GM23338 (cell line): ENCODE results near the gene LRRC27. TPM values are rescaled to one million over a fixed set of nuclear protein-coding genes. Genes with fewer than 3 reads are reported as not detected.

Experiments used
- ATAC-seq: fragments of 200-7000 bp; cut with Tn5 transposase; 3 replicates; pipeline ENCODE4 v1.9.1; 2020
- DNase-seq: peaks from one replicate; pipeline ENCODE4 v3.0.0-alpha.2; 2015; ENCODE audit warnings: low spot score
- H2AFZ ChIP-seq: fragments of 200-600 bp; sonication (generic); 2 replicates; pipeline ENCODE4 v1.8.0; 2016; ENCODE audit warnings: antibody characterized with exemption, mild to moderate bottlenecking, moderate library complexity
- H3F3A ChIP-seq: fragments of 200-600 bp; sonication (generic); replicated peaks from 2 replicates; pipeline ENCODE4 v1.8.0; 2017; ENCODE audit warnings: antibody characterized with exemption, mixed run types, low read depth
- H3K27ac ChIP-seq: fragments of 200-600 bp; sonication (generic); 2 replicates; pipeline ENCODE4 v1.6.1; 2016; ENCODE audit warnings: low read depth
- H3K27me3 ChIP-seq: fragments of 200-600 bp; sonication (generic); 2 replicates; pipeline ENCODE4 v1.8.0; 2016; ENCODE audit warnings: mild to moderate bottlenecking, mixed run types, moderate library complexity; ENCODE audit not compliant: insufficient read depth
- H3K36me3 ChIP-seq: fragments of 200-600 bp; sonication (generic); 2 replicates; pipeline ENCODE4 v1.8.0; 2016; ENCODE audit warnings: mild to moderate bottlenecking; ENCODE audit not compliant: insufficient read depth
- H3K4me1 ChIP-seq: fragments of 200-600 bp; sonication (generic); 2 replicates; pipeline ENCODE4 v1.8.0; 2016; ENCODE audit warnings: mild to moderate bottlenecking, moderate library complexity; ENCODE audit not compliant: insufficient read depth
- H3K4me2 ChIP-seq: fragments of 200-600 bp; sonication (generic); 2 replicates; pipeline ENCODE4 v1.7.1; 2017; ENCODE audit warnings: mixed run types
- H3K4me3 ChIP-seq: fragments of 200-600 bp; sonication (generic); 2 replicates; pipeline ENCODE4 v1.6.1; 2016; ENCODE audit warnings: mixed run types
- H3K79me2 ChIP-seq: fragments of 200-600 bp; sonication (generic); replicated peaks from 2 replicates; pipeline ENCODE4 v1.8.0; 2017; ENCODE audit warnings: mild to moderate bottlenecking; ENCODE audit not compliant: insufficient read depth
- H3K9me2 ChIP-seq: fragments of 200-600 bp; sonication (generic); 2 replicates; pipeline ENCODE4 v1.8.0; 2017; ENCODE audit not compliant: insufficient read depth
- H4K20me1 ChIP-seq: fragments of 200-600 bp; sonication (generic); replicated peaks from 2 replicates; pipeline ENCODE4 v1.8.0; 2017; ENCODE audit warnings: mild to moderate bottlenecking; ENCODE audit not compliant: insufficient read depth
- H3K27ac Mint-ChIP-seq: 2 replicates; pipeline ENCODE4 v1.8.0; 2020; ENCODE audit warnings: inconsistent platforms, mild to moderate bottlenecking, moderate library complexity, mixed read lengths
- H3K27me3 Mint-ChIP-seq: 3 replicates; pipeline ENCODE4 v1.8.0; 2022; ENCODE audit warnings: low read depth, mild to moderate bottlenecking, moderate library complexity, mixed read lengths, inconsistent platforms; ENCODE audit not compliant: insufficient read depth, poor library complexity
- H3K36me3 Mint-ChIP-seq: 3 replicates; pipeline ENCODE4 v1.8.0; 2021; ENCODE audit warnings: low read depth, mild to moderate bottlenecking, inconsistent platforms, moderate library complexity, mixed read lengths
- H3K4me1 Mint-ChIP-seq: 3 replicates; pipeline ENCODE4 v1.8.0; 2020; ENCODE audit warnings: mild to moderate bottlenecking, inconsistent platforms, mixed read lengths
- H3K4me3 Mint-ChIP-seq: 3 replicates; pipeline ENCODE4 v1.8.0; 2021; ENCODE audit warnings: moderate library complexity, mild to moderate bottlenecking, inconsistent platforms, mixed read lengths
- H3K9me3 Mint-ChIP-seq: 3 replicates; pipeline ENCODE4 v1.8.0; 2020; ENCODE audit warnings: moderate library complexity, mild to moderate bottlenecking, inconsistent platforms, mixed read lengths
- CREB1 ChIP-seq: fragments of 250-450 bp; sonication (Bioruptor Pico); IDR thresholded peaks from 2 replicates; pipeline ENCODE4 v1.5.0; 2020; ENCODE audit warnings: low read depth, mild to moderate bottlenecking, moderate library complexity
- CTCF ChIP-seq, 2 experiments: fragments of 200-600 bp in 1 of 2; sonication (generic) in 1 of 2; conservative IDR thresholded peaks; 2 replicates each; pipeline versions ENCODE4 v1.5.1 to v1.6.1; 2016 to 2017; ENCODE audit warnings: antibody characterized with exemption in 2 of 2, low read depth in 2 of 2, mild to moderate bottlenecking in 2 of 2, moderate library complexity in 1 of 2
- ETS1 ChIP-seq: IDR thresholded peaks from 2 replicates; pipeline ENCODE4 v1.6.1; 2016; ENCODE audit warnings: antibody characterized with exemption
- EZH2 ChIP-seq: fragments of 200-600 bp; sonication (generic); IDR thresholded peaks from one replicate; pipeline ENCODE4 v1.8.0; 2017; ENCODE audit warnings: antibody characterized with exemption, mild to moderate bottlenecking, low read depth; ENCODE audit not compliant: unreplicated experiment
- EZH2phosphoT487 ChIP-seq: fragments of 200-600 bp; sonication (generic); IDR thresholded peaks from one replicate; pipeline ENCODE4 v1.8.1; 2018; ENCODE audit warnings: antibody characterized with exemption; ENCODE audit not compliant: unreplicated experiment
- JUNB ChIP-seq: IDR thresholded peaks from one replicate; pipeline ENCODE4 v1.6.1; 2016; ENCODE audit warnings: antibody characterized with exemption; ENCODE audit not compliant: unreplicated experiment
- NANOG ChIP-seq: IDR thresholded peaks from 2 replicates; pipeline ENCODE4 v1.6.1; 2016; ENCODE audit warnings: antibody characterized with exemption, borderline replicate concordance
- POLR2AphosphoS5 ChIP-seq: IDR thresholded peaks from 2 replicates; pipeline ENCODE4 v1.6.1; 2016; ENCODE audit warnings: antibody characterized with exemption, low read depth
- REST ChIP-seq: IDR thresholded peaks from one replicate; pipeline ENCODE4 v1.6.1; 2018; ENCODE audit warnings: antibody characterized with exemption; ENCODE audit not compliant: unreplicated experiment
- ZNF114 ChIP-seq: fragments of 250-450 bp; sonication (Bioruptor Pico); IDR thresholded peaks from 2 replicates; pipeline ENCODE4 v1.5.0; 2020; ENCODE audit warnings: mild to moderate bottlenecking, moderate library complexity
- polyA plus RNA-seq: library from polyadenylated mRNA; unstranded; fragments of >200 nt; fragmentation: Nextera tagmentation; extraction: Ambion mirVana; gene quantifications from 2 replicates; pipeline ENCODE4 v1.2.1, GENCODE V29; 2016
- total RNA-seq: library from RNA; depleted of rRNA; stranded (reverse); fragments of >200 nt; shearing (Covaris generic); gene quantifications from 2 replicates; pipeline ENCODE4 v1.2.3, GENCODE V29; 2014

The LRRC27 gene
- total and polyA plus RNA-seq, 2 experiments from 2014 or later: 2.9 to 3.5 TPM

DNA sequence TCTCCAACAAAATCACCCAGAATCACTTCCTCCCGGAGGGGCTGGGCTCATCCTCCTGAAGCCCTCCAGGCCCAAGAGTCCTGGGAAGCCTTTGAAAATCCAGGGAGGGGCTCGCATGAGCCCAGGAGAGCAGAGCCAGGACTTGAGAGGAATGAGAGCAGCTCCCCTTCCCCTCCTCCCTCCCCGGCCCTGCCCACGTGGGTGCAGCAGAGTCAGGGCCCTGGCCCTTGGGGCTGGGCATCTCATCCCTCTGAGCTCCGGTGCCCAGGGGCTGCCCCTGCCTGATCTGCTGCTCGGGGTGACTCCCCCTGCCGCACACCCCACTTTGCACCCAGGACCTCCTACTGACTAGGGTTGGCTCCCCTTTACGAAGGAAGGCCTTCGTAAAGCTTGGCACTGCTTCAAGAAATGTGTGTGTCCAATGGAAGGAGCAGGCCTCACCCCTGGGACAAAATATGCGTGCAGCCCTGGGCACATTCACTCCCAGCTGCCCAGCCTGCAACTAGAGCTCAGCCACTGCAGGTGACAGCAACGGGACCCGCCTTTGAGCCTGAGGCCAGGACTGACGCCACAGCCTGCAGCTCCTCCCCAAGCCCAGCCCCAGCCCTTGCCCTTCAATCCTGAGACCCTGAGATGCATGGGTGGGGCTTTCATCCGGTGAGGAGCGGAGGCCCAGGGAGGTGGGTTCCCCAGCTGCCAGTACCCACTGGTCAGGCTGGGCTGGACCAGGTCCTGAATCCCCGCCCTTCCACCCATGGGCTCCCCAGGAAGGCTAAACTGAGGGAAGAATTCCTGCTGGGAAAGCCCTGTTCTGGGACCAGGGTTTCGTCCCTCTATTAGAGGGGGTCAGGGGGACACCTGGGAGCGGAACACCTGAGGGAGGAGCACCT is 86.8 kb downstream of the LRRC27 start:
- Histone ChIP-seq H3K4me3 (0 out of 2 replicates have a peak overlapping the region, but pooled peaks have one; percentile 34), H3F3A (0 out of 2 replicates have a peak, but pooled peaks cover 8% of the 10 kb centered on the region), H3K4me1 (peaks cover 15% of the 10 kb centered on the region), H3K27me3 (no peaks in the 10 kb centered on the region), H3K79me2 (no peaks in the 10 kb centered on the region), H3K9me2 (no peaks in the 10 kb centered on the region), H2AFZ (no peak overlapping the region), H3K4me2 (peak overlapping the region; percentile 55), H3K27ac (peak overlapping the region; percentile 72; the same call in 1 of the 2 replicates), H4K20me1 (no peaks in the 10 kb centered on the region), H3K36me3 (no peaks in the 10 kb centered on the region)
- no peaks in the 10 kb centered on the region for H3K9me3 Mint-ChIP-seq
- H3K27me3 Mint-ChIP-seq: peaks cover 10% of the 10 kb centered on the region
- peaks cover 43% of the 10 kb centered on the region for H3K4me1 Mint-ChIP-seq
- no peaks in the 10 kb centered on the region; the same call in 2 of the 3 replicates for H3K36me3 Mint-ChIP-seq
- ATAC-seq (peak; percentile 76), DNase-seq (peak; percentile 86)
- TF ChIP-seq CTCF (conservative IDR thresholded peaks at IDR 0.05; ENCODE audit: low read depth in 2 of 2): no peak
- TF ChIP-seq POLR2AphosphoS5: peak; percentile 47; the same call in 1 of the 2 replicates
- H3K4me3 Mint-ChIP-seq: peak overlapping the region; percentile 34; the same call in 2 of the 3 replicates
- H3K27ac Mint-ChIP-seq: peak overlapping the region; percentile 87; the same call in 1 of the 2 replicates

- H3K9me2 ChIP-seq: no peaks in the 10 kb centered on the region
- no peak overlapping the region for H3K27ac ChIP-seq
- no peaks in the 10 kb centered on the region; the same call in 2 of the 3 replicates for H3K9me3 Mint-ChIP-seq
- H3F3A ChIP-seq: 0 out of 2 replicates have a peak, but pooled peaks cover 11% of the 10 kb centered on the region
- ATAC-seq: peak; percentile 23
- no peak overlapping the region for H3K4me3 ChIP-seq
- no peaks in the 10 kb centered on the region for H3K27me3 ChIP-seq
- no peak overlapping the region for H2AFZ ChIP-seq
- H3K4me2 ChIP-seq: no peak overlapping the region
- H3K36me3 ChIP-seq: no peaks in the 10 kb centered on the region
- H3K4me1 ChIP-seq: peaks cover 15% of the 10 kb centered on the region
- H3K27me3 Mint-ChIP-seq: peaks cover 8% of the 10 kb centered on the region
- no peak for DNase-seq
- H3K4me1 Mint-ChIP-seq: peaks cover 37% of the 10 kb centered on the region
- H3K36me3 Mint-ChIP-seq: no peaks in the 10 kb centered on the region; the same call in 2 of the 3 replicates
- H4K20me1 ChIP-seq: no peaks in the 10 kb centered on the region
- H3K27ac Mint-ChIP-seq: no peak overlapping the region; the same call in 1 of the 2 replicates
- H3K79me2 ChIP-seq: no peaks in the 10 kb centered on the region
- no peak overlapping the region; the same call in 2 of the 3 replicates for H3K4me3 Mint-ChIP-seq
- TF ChIP-seq EZH2 (no peak), ETS1 (no peak), JUNB (no peak), CTCF (conservative IDR thresholded peaks at IDR 0.05; ENCODE audit: low read depth in 2 of 2) (no peak), CREB1 (CRISPR knock-in tag) (no peak), EZH2phosphoT487 (no peak), REST (no peak), NANOG (no peak), POLR2AphosphoS5 (no peak), ZNF114 (CRISPR knock-in tag) (no peak)
These were observed 87.8 kb downstream of the LRRC27 start for GRCh38 chr10:132419538-132420468.
